ENCODE data around the gene IGSF11. TPM values are rescaled to one million over a fixed set of nuclear protein-coding genes. Genes with fewer than 3 reads are reported as not detected.

Gene IGSF11
- total RNA-seq, 2 donors from 2014 or later, result 3.9 to 6.0 TPM

DNA sequence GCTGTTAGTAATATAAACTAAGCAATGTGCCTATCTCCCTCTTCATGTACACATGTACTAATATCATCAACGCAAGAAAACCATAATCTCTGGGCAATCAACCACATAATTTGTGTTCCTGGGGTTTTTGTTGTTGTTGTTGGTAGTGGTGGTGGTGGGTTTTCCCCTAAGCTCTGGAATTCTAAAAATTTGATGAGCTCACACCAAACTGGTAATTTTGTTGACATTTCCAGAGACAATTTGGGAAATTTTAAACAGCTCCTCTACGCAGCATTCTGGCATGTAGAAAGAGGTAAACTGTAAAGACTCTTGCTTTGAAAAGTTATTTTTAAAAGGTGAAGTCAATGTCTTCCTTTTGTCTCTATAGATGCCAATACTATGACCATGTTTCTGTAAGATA, 126.7 kb downstream of the IGSF11 start:
- Histone ChIP-seq H3K4me1 (ENCODE audit: control insufficient read depth, insufficient read depth, low read length) (no peaks in the 10 kb centered on the region), H3K27me3 (ENCODE audit: control insufficient read depth, insufficient read depth, low read length, poor library complexity, severe bottlenecking) (no peaks in the 10 kb centered on the region), H3K27ac (ENCODE audit: low read depth, low read length) (no peak overlapping the region), H3K4me3 (ENCODE audit: low read length) (no peak overlapping the region), H3K36me3 (ENCODE audit: control insufficient read depth, insufficient read depth, low read length) (no peaks in the 10 kb centered on the region), H3K9me3 (ENCODE audit: control insufficient read depth, low read length) (no peaks in the 10 kb centered on the region), H3K9ac (ENCODE audit: extremely low read depth, low read length, poor library complexity, severe bottlenecking) (no peak overlapping the region)
- Mint-ChIP-seq H3K36me3 (ENCODE audit: low read depth) (no peaks in the 10 kb centered on the region), H3K27ac (peak overlapping the region; percentile 35), H3K4me1 (no peaks in the 10 kb centered on the region), H3K27me3 (ENCODE audit: insufficient read depth) (no peaks in the 10 kb centered on the region), H3K4me3 (no peak overlapping the region), H3K9me3 (no peaks in the 10 kb centered on the region)
- 43 to 87% methylated on average over 1 of the region's 2 CpGs for WGBS, 2 experiments (ENCODE audit: insufficient coverage in 1 of 2, insufficient read length in 1 of 2)
- TF ChIP-seq, protein P1, sequence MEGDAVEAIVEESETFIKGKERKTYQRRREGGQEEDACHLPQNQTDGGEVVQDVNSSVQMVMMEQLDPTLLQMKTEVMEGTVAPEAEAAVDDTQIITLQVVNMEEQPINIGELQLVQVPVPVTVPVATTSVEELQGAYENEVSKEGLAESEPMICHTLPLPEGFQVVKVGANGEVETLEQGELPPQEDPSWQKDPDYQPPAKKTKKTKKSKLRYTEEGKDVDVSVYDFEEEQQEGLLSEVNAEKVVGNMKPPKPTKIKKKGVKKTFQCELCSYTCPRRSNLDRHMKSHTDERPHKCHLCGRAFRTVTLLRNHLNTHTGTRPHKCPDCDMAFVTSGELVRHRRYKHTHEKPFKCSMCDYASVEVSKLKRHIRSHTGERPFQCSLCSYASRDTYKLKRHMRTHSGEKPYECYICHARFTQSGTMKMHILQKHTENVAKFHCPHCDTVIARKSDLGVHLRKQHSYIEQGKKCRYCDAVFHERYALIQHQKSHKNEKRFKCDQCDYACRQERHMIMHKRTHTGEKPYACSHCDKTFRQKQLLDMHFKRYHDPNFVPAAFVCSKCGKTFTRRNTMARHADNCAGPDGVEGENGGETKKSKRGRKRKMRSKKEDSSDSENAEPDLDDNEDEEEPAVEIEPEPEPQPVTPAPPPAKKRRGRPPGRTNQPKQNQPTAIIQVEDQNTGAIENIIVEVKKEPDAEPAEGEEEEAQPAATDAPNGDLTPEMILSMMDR (conservative IDR thresholded peaks at IDR 0.05), result no peak
- DNase-seq, result no peak

DNA sequence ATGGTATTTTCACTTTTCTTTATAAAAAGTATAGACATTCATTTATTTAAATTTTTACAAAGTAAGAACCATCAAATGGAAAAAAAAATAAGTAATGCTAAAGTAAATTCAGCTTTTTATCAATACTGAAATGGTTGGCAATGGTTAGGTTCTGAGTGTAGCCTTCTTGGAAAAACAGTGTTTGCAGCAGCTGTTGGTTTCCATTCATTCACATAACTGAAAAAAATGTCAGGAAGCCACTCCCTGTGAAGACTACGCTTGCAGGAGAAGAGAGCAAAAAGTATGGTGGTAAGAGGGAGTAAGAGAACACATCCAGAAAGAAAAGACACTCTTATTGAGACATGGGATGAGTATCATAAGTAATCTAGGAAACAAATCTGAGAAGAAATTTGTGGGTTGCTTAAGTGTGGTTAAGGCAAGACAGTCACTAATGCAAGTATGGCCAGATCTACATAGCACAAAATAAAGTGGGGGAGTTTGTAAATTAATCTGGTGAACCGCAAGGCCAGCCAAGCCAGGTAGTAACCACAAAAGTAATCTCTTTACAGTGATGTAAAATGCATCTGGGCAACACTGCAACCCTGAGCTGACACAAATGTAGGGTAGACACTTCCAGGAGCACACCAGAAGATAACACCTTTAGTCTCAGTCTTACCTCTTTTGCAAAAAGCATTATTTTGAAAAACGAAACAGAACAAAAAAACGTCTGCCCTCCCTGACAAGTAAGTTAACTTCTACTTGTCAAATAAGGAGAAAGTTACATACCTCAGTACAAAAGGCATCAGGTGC, 133.7 kb downstream of the IGSF11 start:
- H3K36me3 Mint-ChIP-seq (ENCODE audit: low read depth), result no peaks in the 10 kb centered on the region
- 92 to 93% methylated on average over 3 to 4 of the region's 4 CpGs for WGBS, 2 experiments (ENCODE audit: insufficient coverage in 1 of 2, insufficient read length in 1 of 2)
- DNase-seq, result no peak
- Histone ChIP-seq H3K27me3 (ENCODE audit: control insufficient read depth, insufficient read depth, low read length, poor library complexity, severe bottlenecking) (no peaks in the 10 kb centered on the region), H3K4me1 (ENCODE audit: control insufficient read depth, insufficient read depth, low read length) (no peaks in the 10 kb centered on the region), H3K36me3 (ENCODE audit: control insufficient read depth, insufficient read depth, low read length) (no peaks in the 10 kb centered on the region), H3K27ac (ENCODE audit: low read depth, low read length) (no peak overlapping the region), H3K4me3 (ENCODE audit: low read length) (no peak overlapping the region), H3K9ac (ENCODE audit: extremely low read depth, low read length, poor library complexity, severe bottlenecking) (no peak overlapping the region), H3K9me3 (ENCODE audit: control insufficient read depth, low read length) (no peaks in the 10 kb centered on the region)
- H3K4me1 Mint-ChIP-seq, result no peaks in the 10 kb centered on the region
- TF ChIP-seq, protein P1 (conservative IDR thresholded peaks at IDR 0.05), result no peak
- H3K27me3 Mint-ChIP-seq (ENCODE audit: insufficient read depth), result no peaks in the 10 kb centered on the region
- no peak overlapping the region for H3K4me3 Mint-ChIP-seq
- no peaks in the 10 kb centered on the region for H3K9me3 Mint-ChIP-seq
- H3K27ac Mint-ChIP-seq, result no peak overlapping the region

DNA sequence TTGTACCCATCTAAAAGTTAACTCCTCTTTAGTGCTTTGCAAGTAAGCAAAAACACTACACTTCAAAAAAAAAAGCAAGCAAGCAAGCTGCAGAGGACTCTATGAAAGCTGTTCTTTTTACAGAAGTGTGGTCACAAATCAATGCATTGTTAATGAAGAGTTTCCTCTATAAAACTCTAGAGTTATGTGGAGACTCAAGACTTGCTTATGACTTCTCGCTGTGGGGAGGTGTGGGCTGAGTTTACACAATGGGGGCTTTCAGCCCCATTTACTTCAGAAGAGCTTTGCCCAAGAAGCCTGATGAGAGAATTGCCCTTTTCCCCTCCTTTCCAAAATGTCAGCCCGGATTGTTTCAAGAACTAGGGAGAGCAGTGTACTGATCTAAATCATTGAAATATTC, 144.4 kb downstream of the IGSF11 start:
- Histone ChIP-seq H3K36me3 (ENCODE audit: control insufficient read depth, insufficient read depth, low read length) (no peaks in the 10 kb centered on the region), H3K4me1 (ENCODE audit: control insufficient read depth, insufficient read depth, low read length) (no peaks in the 10 kb centered on the region), H3K27ac (ENCODE audit: low read depth, low read length) (no peak overlapping the region), H3K9ac (ENCODE audit: extremely low read depth, low read length, poor library complexity, severe bottlenecking) (no peak overlapping the region), H3K4me3 (ENCODE audit: low read length) (no peak overlapping the region), H3K27me3 (ENCODE audit: control insufficient read depth, insufficient read depth, low read length, poor library complexity, severe bottlenecking) (no peaks in the 10 kb centered on the region), H3K9me3 (ENCODE audit: control insufficient read depth, low read length) (no peaks in the 10 kb centered on the region)
- H3K36me3 Mint-ChIP-seq (ENCODE audit: low read depth), result no peaks in the 10 kb centered on the region
- no peak overlapping the region for H3K27ac Mint-ChIP-seq
- H3K9me3 Mint-ChIP-seq, result no peaks in the 10 kb centered on the region
- H3K4me3 Mint-ChIP-seq, result no peak overlapping the region
- H3K4me1 Mint-ChIP-seq, result no peaks in the 10 kb centered on the region
- whole genome bisulfite sequencing, 2 experiments (ENCODE audit: insufficient coverage in 1 of 2, insufficient read length in 1 of 2), result 83 to 85% methylated on average over 1 to 2 of the region's 2 CpGs
- TF ChIP-seq, protein P1 (conservative IDR thresholded peaks at IDR 0.05), result no peak
- DNase-seq, result no peak
- no peaks in the 10 kb centered on the region for H3K27me3 Mint-ChIP-seq (ENCODE audit: insufficient read depth)
